ENCODE results near the gene MYH14.

DNA sequence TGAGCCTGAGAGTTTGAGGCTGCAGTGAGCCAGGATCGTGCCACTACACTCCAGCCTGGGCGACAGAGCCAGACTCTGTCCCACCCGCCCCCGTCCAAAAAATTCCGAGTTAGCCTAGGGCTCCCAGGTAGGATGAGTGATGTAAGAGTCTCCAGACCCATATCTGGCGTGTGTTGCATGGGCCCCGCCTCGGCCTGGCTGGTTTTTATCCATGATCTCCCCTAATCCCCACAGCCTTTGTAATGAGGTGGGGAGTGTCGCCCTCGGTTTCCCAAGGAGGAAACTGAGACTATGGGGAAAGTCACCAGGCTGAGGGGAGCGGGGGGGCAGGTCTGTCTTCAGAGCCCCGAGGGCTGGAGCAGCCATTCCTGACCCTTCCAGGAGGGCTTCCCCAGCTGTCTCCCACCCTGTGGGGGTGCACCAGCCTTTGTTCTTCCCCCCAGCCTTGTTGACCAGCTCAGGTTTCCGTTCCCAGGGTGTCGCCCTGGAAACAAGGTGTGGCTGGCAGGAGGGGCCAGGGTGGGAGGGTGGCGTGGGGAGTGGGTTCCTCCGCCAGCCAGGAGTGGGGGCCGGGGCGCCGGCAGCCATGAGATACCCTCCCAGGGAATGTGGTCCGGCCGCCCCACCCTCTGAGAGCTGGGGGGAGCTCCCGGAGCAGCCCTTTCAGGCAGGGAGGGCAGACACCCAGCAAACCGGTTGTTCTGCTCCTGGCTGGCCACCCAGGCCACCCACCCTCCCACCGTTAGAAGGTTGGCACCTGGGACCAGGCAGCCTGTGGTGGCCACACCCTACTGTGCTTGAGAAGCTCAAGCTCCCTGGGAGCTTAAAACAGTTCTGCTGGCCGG lies 11.5 kb downstream of the MYH14 start:
- TF ChIP-seq, protein P1, sequence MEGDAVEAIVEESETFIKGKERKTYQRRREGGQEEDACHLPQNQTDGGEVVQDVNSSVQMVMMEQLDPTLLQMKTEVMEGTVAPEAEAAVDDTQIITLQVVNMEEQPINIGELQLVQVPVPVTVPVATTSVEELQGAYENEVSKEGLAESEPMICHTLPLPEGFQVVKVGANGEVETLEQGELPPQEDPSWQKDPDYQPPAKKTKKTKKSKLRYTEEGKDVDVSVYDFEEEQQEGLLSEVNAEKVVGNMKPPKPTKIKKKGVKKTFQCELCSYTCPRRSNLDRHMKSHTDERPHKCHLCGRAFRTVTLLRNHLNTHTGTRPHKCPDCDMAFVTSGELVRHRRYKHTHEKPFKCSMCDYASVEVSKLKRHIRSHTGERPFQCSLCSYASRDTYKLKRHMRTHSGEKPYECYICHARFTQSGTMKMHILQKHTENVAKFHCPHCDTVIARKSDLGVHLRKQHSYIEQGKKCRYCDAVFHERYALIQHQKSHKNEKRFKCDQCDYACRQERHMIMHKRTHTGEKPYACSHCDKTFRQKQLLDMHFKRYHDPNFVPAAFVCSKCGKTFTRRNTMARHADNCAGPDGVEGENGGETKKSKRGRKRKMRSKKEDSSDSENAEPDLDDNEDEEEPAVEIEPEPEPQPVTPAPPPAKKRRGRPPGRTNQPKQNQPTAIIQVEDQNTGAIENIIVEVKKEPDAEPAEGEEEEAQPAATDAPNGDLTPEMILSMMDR (IDR thresholded peaks at IDR 0.05; ENCODE audit: low read depth, low read length): no peak
- TF ChIP-seq POLR2A (IDR thresholded peaks at IDR 0.05; ENCODE audit: extremely low read depth, insufficient read length) (no peak), MYC (IDR thresholded peaks at IDR 0.05; ENCODE audit: low read depth, low read length) (no peak)
- TF ChIP-seq, protein P2, sequence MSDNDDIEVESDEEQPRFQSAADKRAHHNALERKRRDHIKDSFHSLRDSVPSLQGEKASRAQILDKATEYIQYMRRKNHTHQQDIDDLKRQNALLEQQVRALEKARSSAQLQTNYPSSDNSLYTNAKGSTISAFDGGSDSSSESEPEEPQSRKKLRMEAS (IDR thresholded peaks at IDR 0.05; ENCODE audit: low read depth, low read length): no peak
